Islet of Langerhans (tissue), 1 donor: ENCODE results near the gene CFAP46.
"Not testable (repeated sequence)": the region's sequence is repeated elsewhere in the genome, so short reads cannot be mapped to it uniquely, and the experiment has no call there.

Source experiments
- FAIRE-seq: peaks from one replicate; lab custom pipeline; 2011; peaks lifted over from hg19 to GRCh38; lab: Jason Lieb, UNC

CFAP46 gene

GRCh38 chr10:132899054-132899750, 43.2 kb downstream of the CFAP46 start:
- FAIRE-seq, result no peak

GRCh38 chr10:132898391-132899053, 43.8 kb downstream of the CFAP46 start:
- FAIRE-seq, result no peak

- FAIRE-seq, result no peak
Observed at GRCh38 chr10:132897516-132898381, 44.6 kb downstream of the CFAP46 start.

GRCh38 chr10:132893786-132894185, 48.6 kb downstream of the CFAP46 start:
- not testable (repeated sequence) for FAIRE-seq

GRCh38 chr10:132893090-132893489, 49.3 kb downstream of the CFAP46 start:
- FAIRE-seq, result no peak

- FAIRE-seq, result no peak
Observed at GRCh38 chr10:132892004-132892403, 50.4 kb downstream of the CFAP46 start.

- FAIRE-seq, result no peak
Observed at GRCh38 chr10:132891368-132891767, 51.0 kb downstream of the CFAP46 start.

- no peak for FAIRE-seq
Observed at GRCh38 chr10:132890301-132890700, 52.1 kb downstream of the CFAP46 start.

- FAIRE-seq, result no peak
Observed at GRCh38 chr10:132889556-132889955, 52.8 kb downstream of the CFAP46 start.

GRCh38 chr10:132888898-132889490, 53.4 kb downstream of the CFAP46 start:
- no peak for FAIRE-seq

- FAIRE-seq, result not testable (repeated sequence)
Observed at GRCh38 chr10:132888446-132888845, 53.9 kb downstream of the CFAP46 start.

GRCh38 chr10:132886211-132887099, 55.9 kb downstream of the CFAP46 start:
- no peak for FAIRE-seq

GRCh38 chr10:132885451-132886210, 56.7 kb downstream of the CFAP46 start:
- FAIRE-seq, result no peak

- FAIRE-seq, result no peak
Observed at GRCh38 chr10:132884691-132885271, 57.6 kb downstream of the CFAP46 start.

GRCh38 chr10:132884041-132884440, 58.3 kb downstream of the CFAP46 start:
- FAIRE-seq, result no peak

- no peak for FAIRE-seq
Observed at GRCh38 chr10:132883391-132883881, 58.9 kb downstream of the CFAP46 start.

GRCh38 chr10:132882069-132882951, 60.1 kb downstream of the CFAP46 start:
- no peak for FAIRE-seq

- FAIRE-seq, result no peak
Observed at GRCh38 chr10:132881186-132881920, 61.0 kb downstream of the CFAP46 start.
